Spleen (tissue), 7 donors: Measurements from ENCODE around the gene SLC25A26.

Source experiments
- CTCF ChIP-seq, 11 experiments: fragments of 200-600 bp in 7 of 11; fragments of 450-650 bp in 4 of 11; sonication (generic) in 4 of 11; IDR thresholded peaks in 8 of 11; conservative IDR thresholded peaks in 3 of 11; 1 replicate in 7 of 11; 2 replicates in 4 of 11; pipeline versions ENCODE4 v1.4.0 to v1.8.0; 2016 to 2021; ENCODE audit warnings: antibody characterized with exemption in 11 of 11, inconsistent platforms in 4 of 11, mild to moderate bottlenecking in 1 of 11
- POLR2A ChIP-seq, 3 donors: fragments of 450-650 bp; IDR thresholded peaks; one replicate each; pipeline ENCODE4 v1.5.1; 2017; ENCODE audit warnings: antibody characterized with exemption in 3 of 3, mild to moderate bottlenecking in 1 of 3
- donor health status: DM: no; HTN: no; CAD: no; lungs with moderate emphysema.
- donor health status: DM: no; HTN: no; CAD: no.
- donor health status: DM: no; HTN: no; CAD: no.

- no peak for TF ChIP-seq POLR2A (IDR thresholded peaks at IDR 0.05)
- no peak for TF ChIP-seq CTCF (IDR thresholded peaks at IDR 0.05 in 8 of 11, conservative IDR thresholded peaks at IDR 0.05 in 3 of 11)
Measured at GRCh38 chr3:66338927-66339326, 118.1 kb downstream of the SLC25A26 start.
